GM18508 (cell line): ENCODE measurements around the gene OBP2A.

Experiments
- ATAC-seq: cut with Tn5 transposase; IDR thresholded peaks from one replicate; pipeline ENCODE4 v1.9.1; 2021; ENCODE audit warnings: moderate number of reproducible peaks; ENCODE audit not compliant: insufficient read depth, unreplicated experiment

OBP2A gene

GRCh38 chr9:135589596-135590485, 43.9 kb downstream of the OBP2A start:
- ATAC-seq: no peak

- no peak for ATAC-seq
Observed at GRCh38 chr9:135590486-135591079, 44.7 kb downstream of the OBP2A start.

- ATAC-seq: no peak
Observed at GRCh38 chr9:135591506-135592330, 45.8 kb downstream of the OBP2A start.

GRCh38 chr9:135592331-135592590, 46.3 kb downstream of the OBP2A start:
- no peak for ATAC-seq

GRCh38 chr9:135592625-135593024, 46.7 kb downstream of the OBP2A start:
- ATAC-seq: no peak

GRCh38 chr9:135596211-135596610, 50.3 kb downstream of the OBP2A start:
- ATAC-seq: no peak
